ENCODE measurements around the gene CILP.
"Not testable (repeated sequence)": the region's sequence is repeated elsewhere in the genome, so short reads cannot be mapped to it uniquely, and the experiment has no call there.

Gene CILP, protein sequence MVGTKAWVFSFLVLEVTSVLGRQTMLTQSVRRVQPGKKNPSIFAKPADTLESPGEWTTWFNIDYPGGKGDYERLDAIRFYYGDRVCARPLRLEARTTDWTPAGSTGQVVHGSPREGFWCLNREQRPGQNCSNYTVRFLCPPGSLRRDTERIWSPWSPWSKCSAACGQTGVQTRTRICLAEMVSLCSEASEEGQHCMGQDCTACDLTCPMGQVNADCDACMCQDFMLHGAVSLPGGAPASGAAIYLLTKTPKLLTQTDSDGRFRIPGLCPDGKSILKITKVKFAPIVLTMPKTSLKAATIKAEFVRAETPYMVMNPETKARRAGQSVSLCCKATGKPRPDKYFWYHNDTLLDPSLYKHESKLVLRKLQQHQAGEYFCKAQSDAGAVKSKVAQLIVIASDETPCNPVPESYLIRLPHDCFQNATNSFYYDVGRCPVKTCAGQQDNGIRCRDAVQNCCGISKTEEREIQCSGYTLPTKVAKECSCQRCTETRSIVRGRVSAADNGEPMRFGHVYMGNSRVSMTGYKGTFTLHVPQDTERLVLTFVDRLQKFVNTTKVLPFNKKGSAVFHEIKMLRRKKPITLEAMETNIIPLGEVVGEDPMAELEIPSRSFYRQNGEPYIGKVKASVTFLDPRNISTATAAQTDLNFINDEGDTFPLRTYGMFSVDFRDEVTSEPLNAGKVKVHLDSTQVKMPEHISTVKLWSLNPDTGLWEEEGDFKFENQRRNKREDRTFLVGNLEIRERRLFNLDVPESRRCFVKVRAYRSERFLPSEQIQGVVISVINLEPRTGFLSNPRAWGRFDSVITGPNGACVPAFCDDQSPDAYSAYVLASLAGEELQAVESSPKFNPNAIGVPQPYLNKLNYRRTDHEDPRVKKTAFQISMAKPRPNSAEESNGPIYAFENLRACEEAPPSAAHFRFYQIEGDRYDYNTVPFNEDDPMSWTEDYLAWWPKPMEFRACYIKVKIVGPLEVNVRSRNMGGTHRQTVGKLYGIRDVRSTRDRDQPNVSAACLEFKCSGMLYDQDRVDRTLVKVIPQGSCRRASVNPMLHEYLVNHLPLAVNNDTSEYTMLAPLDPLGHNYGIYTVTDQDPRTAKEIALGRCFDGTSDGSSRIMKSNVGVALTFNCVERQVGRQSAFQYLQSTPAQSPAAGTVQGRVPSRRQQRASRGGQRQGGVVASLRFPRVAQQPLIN

GRCh38 chr15:65210770-65211481 lies at the start of gene CILP:
Gene CILP (minus strand): TSS chr15:65211473. CDS start chr15:65209755, 1,718 bp downstream.
- no peak for DNase-seq

GRCh38 chr15:65260968-65261367 lies 49.7 kb upstream of the CILP start:
- DNase-seq = no peak

DNA sequence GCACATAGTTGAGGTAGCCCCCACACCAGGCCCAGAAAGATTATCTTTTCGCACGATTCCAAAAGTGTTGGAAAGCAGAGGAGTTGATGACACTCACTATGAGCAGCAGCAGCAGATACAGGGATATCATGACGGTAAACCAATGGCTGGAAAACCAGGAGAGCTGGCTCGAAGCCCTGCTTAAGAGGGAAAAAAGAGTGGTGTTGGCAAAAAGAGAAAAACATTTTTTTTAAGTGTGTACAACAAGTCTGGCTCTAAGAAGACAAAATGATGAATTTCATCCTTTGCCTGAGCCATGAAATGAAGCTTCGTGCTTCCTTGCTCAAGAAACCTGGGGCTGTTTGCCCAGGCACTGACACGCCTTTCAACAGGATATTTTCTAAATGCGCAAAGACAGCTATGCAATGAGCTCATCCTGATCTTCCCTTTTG lies 48.1 kb upstream of the CILP start:
- DNase-seq = no peak

DNA sequence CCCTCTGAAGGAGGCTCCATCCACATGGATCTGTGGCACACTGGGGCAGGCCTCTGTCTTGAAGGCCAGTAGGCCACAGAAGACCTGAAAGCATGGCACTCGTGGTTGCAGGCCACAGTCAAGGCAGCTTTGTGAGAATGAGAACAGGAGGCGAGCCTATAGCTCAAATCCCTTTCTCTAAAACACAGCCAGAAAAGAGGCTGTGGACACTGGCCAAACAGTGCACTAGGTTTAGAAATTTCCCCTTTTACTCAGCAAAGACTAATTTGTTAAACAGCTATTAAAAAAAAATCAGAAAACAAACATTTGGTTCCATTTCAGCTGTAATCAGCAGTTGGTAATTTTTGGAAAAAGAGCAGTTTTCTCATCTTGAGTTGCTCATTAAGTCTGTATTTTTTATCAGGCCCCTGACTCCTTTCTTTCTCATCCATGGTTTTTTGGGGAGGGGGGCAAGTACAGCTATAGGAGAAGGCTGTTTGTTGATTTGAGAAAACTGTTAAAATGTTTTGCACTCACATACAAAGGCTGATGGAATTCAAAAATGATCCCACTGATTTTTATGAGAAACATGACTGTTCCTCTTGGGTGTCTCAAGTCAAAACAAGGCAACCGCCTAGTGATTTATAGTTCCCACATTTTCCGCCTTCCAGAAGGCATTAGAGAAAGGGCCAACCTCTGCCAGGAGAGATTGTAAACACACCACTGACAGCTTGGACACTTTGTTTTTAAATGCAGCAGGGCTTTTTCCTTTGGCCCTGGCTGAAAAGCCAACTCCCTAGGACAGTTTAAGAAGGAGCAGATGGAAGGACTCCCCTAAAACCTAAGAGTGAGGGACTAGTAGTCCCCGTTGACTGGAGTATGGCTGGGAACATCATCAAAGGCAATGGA lies 47.3 kb upstream of the CILP start:
- no peak for DNase-seq

DNA sequence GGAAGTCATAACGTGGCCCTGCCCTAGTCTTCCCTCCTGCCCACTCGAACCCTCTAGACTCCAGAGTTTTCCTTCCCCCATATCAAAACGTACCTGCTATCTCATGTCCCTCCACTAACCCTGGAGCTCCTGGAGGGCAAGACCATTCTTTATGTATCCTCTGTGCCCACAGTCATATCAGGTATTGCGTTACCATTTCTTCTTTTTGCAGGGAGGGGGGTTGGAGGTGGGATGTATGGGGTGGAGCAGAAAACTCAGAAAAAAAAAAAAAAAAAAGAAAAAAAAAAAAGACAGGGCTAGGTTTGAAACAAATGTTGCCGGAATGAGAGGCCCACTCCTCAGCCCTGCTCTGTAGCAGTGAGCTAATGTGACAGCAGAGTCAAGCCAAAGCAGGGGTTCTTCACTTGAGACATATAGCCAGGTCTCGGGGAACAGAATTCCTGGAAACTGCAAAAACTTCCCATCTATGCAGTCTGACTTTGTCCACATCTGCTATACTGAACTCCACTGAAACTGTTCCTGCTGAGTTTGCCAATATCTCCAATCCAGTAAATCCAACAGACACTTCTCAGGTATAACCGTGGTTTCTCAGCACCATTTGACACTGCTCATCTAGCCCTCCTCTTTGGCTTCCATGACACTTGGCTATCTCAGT lies 44.3 kb upstream of the CILP start:
- DNase-seq = no peak

DNA sequence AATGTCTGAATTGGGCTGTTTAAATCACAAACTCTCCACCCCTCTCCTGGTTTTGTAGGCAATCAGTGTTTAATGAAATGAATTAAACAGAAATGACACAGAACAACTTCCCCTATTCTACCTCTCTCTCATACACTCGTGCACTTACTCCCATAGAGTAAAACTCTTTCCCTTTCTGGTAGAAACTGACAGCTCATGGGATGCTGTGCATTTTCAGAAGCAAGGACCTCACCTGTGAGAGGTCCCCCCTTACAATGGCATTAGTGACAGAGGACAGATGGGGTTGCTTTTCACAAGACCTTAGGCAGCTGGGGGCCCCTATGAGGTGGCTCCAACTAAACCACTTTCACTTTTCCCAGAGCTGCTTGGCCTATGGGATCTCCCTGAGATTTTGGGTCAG lies 43.5 kb upstream of the CILP start:
- DNase-seq = no peak

- DNase-seq = no peak
These were observed 43.1 kb upstream of the CILP start for GRCh38 chr15:65254356-65254755.

DNA sequence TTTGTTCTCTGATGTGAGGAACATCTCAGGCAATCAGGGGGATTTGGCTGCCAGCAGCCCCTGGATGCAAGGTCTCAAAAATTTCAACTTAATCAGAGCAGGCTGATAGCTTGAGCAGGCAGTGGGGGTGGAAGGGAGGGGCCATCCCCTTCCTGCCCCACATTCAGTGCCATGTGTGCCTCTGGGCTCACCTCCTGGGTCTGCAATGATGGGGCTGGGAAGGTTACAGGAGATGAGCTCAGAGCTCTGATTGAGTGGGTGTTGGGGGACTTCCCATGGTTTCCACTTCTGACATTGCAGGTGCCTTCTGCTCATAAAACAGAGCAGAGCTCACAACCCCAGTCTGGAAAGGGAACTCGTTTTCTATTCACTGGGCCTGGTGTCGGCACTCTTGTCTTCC lies 38.4 kb upstream of the CILP start:
- DNase-seq = no peak

- no peak for DNase-seq
These were observed 37.4 kb upstream of the CILP start for GRCh38 chr15:65248511-65249255.

- DNase-seq = no peak
These were observed 35.7 kb upstream of the CILP start for GRCh38 chr15:65246939-65247338.

GRCh38 chr15:65246026-65246714 lies 34.9 kb upstream of the CILP start:
- DNase-seq = no peak

DNA sequence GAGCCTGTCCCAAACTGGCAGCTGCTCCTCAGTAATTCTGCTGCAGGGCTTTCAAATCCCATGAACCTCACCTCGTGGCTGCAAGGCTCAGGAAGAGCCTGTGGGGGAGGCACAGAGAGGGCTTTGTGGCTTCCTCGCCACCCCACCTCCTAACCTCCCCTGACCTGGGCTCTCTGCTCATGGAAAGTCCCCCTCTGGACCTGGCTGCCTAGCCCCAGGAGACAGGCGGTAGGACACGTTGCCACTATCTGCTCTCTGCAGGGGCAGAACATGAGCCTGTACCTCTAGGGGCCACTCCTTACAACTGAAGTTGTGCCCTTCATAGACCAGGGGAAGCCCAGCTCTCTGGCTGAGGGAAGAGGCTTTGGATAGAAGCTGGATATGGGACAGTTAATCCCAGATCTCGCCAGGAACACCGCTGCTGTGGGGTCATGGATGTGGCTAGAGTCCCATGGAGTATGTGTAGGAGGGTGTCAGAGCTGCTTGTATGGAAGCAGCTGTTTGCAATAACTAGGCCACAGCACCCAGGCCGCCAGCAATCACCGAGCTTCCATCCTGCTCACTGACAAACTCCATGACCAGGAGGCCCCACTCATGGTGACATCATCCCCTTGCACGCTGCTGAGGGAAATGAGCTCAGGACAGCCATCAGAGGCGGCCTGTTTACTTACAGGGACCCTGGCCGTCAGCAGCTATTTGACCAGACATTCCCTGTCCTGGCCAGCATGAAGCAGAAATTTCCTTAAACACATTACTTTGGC lies 34.0 kb upstream of the CILP start:
- DNase-seq = no peak

DNA sequence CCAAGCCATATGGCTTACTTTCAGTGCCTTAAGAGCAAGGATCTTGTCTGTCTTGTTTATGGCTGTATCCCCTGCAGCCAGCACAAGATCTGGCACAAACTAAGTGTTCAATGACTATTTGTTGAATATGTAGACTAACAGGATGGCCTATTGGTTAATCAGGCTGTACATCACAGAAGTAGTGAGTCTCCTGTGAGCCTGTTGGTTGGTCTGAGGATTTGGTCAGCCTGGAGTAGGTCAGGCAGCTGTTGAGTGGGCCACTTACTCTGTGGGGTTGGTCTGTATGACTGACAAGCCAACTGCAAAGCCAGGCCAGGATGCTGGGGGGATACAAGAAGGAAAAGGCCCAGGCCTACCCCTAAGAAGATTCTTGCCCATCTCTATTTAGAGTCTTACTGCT lies 33.4 kb upstream of the CILP start:
- no peak for DNase-seq

DNA sequence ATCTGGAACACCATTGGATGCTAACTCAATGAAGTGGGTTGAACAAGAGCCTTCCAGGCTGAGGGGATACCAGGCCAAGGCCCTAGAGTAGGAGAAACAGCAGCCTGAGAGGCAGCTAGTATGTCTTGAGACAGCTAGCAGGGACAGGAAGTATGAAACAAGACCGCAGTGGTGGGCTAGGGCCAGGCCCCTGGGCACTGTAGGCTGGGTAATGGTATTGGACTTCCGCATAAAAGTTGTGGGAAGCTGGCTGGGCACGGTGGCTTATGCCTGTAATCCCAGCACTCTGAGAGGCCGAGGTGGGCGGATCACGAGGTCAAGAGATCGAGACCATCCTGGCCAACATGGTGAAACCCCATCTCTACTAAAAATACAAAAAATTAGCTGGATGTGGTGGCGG lies 25.2 kb upstream of the CILP start:
- DNase-seq = not testable (repeated sequence)

GRCh38 chr15:65233696-65234095 lies 22.4 kb upstream of the CILP start:
- no peak for DNase-seq

- DNase-seq = no peak
These were observed 21.2 kb upstream of the CILP start for GRCh38 chr15:65232520-65232919.

- no peak for DNase-seq
These were observed 20.0 kb upstream of the CILP start for GRCh38 chr15:65231306-65231705.

DNA sequence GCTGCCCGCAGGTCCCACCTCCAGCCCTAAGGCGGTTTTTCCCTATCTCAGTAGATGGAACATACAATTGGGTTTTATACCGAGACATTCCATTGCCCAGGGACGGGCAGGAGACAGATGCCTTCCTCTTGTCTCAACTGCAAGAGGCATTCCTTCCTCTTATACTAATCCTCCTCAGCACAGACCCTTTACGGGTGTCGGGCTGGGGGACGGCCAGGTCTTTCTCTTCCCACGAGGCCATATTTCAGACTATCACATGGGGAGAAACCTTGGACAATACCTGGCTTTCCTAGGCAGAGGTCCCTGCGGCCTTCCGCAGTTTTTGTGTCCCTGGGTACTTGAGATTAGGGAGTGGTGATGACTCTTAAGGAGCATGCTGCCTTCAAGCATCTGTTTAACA lies 15.6 kb upstream of the CILP start:
- not testable (repeated sequence) for DNase-seq

DNA sequence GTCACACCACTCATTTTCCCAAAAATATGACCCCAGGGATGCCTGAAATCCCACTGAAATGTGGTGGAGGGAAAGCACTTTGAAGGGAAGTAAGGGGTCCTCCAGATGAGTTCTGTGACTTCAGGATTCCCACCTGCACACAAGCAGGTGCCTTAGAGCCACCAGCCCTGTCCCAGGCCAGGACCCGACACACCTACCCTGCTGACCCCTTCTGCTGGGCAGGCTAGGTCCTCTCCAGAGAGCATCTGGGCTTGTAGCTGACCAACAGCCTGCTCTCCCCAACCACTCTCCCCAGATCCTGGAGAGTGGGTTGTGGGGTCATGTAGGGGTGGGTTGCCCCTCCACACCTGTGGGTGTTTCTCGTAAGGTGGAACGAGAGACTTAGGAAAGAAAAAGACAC lies 14.9 kb upstream of the CILP start:
- DNase-seq = no peak

Measured in 8988T (cell line).